Measurements from ENCODE around the gene TCF7L2. TPM values are rescaled to one million over a fixed set of nuclear protein-coding genes. Genes with fewer than 3 reads are reported as not detected.

TCF7L2 gene
- total RNA-seq, 1 donor from 2014 or later, result 49.3 TPM

DNA sequence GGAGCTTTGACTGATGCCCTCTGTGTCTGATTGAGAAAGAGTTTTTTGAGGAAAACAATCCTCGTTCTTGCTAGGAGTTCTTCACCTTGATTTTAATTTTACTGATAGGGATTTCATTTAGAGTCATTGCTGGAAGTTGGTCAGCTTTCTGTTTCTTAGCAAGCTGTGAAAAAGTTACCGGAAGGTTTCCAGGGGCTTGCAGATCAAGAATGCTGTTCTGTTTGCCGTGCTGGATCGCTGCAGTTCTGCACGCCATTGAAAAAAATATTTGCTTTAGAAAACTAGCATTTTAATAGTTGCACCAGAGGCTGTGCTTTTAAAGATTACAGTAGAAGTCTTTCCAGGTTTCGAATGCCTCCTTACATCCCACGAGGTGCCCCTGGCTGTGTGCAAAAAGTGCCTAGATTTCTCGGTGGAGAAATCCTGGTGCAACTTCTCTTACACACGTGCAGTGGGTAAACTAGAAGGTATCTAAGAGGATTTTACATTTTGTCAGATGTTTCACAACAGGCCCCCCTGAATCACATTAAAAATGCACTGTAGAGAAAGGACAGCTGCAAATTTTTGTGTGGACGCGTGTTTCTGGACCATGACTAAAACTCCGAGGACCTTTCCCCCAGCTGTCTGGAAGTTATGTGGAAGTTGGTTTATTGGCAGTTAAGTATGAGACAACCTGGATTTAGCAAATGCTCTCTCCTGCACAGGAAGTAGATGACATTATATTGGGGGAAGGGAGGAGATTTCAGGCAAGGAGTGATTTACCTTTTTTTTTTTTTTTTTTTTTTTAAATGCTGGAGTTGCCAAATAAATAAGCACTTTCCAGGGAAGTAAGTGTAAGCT, 5.8 kb downstream of the TCF7L2 start:
- TF ChIP-seq, protein P1, sequence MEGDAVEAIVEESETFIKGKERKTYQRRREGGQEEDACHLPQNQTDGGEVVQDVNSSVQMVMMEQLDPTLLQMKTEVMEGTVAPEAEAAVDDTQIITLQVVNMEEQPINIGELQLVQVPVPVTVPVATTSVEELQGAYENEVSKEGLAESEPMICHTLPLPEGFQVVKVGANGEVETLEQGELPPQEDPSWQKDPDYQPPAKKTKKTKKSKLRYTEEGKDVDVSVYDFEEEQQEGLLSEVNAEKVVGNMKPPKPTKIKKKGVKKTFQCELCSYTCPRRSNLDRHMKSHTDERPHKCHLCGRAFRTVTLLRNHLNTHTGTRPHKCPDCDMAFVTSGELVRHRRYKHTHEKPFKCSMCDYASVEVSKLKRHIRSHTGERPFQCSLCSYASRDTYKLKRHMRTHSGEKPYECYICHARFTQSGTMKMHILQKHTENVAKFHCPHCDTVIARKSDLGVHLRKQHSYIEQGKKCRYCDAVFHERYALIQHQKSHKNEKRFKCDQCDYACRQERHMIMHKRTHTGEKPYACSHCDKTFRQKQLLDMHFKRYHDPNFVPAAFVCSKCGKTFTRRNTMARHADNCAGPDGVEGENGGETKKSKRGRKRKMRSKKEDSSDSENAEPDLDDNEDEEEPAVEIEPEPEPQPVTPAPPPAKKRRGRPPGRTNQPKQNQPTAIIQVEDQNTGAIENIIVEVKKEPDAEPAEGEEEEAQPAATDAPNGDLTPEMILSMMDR (IDR thresholded peaks at IDR 0.05; ENCODE audit: unreplicated experiment), result no peak
- peaks cover 6% of the 10 kb centered on the region for H3K27me3 Mint-ChIP-seq (ENCODE audit: unreplicated experiment)
- DNase-seq (ENCODE audit: low spot score), result no peak
- peak overlapping the region; percentile 58 for H3K27ac Mint-ChIP-seq (ENCODE audit: unreplicated experiment)
- no peaks in the 10 kb centered on the region for H3K9me3 Mint-ChIP-seq (ENCODE audit: unreplicated experiment)
- peaks cover 68% of the 10 kb centered on the region for H3K4me1 Mint-ChIP-seq (ENCODE audit: unreplicated experiment)
- H3K36me3 Mint-ChIP-seq (ENCODE audit: low read depth, unreplicated experiment), result peaks cover 6% of the 10 kb centered on the region
- peak overlapping the region; percentile 35 for H3K4me3 Mint-ChIP-seq (ENCODE audit: unreplicated experiment)

DNA sequence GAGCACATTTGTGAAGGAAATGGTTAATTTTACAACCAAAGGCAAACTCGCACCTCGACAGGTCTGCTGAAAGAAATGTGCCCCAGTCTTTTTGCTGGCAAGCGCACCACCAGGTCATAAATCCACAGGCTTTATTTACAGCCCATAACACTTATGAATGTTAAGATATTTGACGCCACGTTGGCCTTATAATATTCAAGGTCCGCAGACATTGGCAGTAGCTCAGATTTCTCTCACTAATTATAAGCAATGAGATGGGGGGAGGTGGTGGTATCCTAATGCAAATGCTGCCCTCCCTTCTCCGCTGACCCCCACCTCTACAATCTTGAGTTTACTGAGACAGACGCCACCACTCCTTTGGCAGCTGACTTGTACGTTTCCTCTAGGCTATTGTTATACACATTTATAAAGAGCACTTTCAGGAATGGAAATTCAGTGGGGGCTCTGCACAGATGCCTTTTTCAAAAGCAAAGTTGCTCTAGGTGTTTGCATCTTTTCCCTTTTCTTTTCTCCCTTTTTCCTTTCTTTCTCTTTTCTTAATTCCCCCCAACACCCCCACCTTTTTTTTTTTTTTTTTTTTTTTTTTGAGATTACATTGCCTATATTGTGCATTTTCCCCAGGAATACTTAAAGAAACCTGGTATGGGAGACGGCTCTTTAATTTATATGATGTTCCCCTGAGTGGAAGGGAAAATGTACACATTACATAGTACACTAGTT, 6.7 kb downstream of the TCF7L2 start:
- no peaks in the 10 kb centered on the region for H3K9me3 Mint-ChIP-seq (ENCODE audit: unreplicated experiment)
- peak overlapping the region; percentile 55 for H3K27ac Mint-ChIP-seq (ENCODE audit: unreplicated experiment)
- H3K27me3 Mint-ChIP-seq (ENCODE audit: unreplicated experiment), result peaks cover 4% of the 10 kb centered on the region
- no peak for DNase-seq (ENCODE audit: low spot score)
- peak overlapping the region; percentile 40 for H3K4me3 Mint-ChIP-seq (ENCODE audit: unreplicated experiment)
- TF ChIP-seq, protein P1 (IDR thresholded peaks at IDR 0.05; ENCODE audit: unreplicated experiment), result no peak
- peaks cover 75% of the 10 kb centered on the region for H3K4me1 Mint-ChIP-seq (ENCODE audit: unreplicated experiment)
- H3K36me3 Mint-ChIP-seq (ENCODE audit: low read depth, unreplicated experiment), result peaks cover 12% of the 10 kb centered on the region

DNA sequence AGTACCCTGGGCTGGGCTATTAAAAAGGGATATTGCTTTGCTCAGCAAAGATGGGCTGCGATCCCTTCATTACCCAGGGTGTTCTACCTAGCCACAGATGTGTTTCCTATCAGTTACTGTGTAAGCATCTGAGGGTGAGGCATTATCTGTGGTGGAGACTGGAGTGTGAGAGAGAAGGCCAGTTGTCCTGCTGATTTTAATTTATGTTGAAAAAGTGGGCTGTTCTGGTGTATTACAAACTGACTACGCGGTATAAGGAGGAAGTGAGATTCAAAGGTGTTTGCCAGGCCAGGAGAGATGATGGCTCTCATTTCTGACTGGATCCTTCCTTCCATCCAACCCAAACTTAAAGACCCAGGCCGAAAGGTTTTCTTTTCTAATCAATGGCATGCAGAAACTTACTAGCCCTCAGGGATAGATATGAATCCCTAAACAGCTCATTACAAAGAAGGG, 7.6 kb downstream of the TCF7L2 start:
- peak overlapping the region; percentile 9 for H3K4me3 Mint-ChIP-seq (ENCODE audit: unreplicated experiment)
- H3K9me3 Mint-ChIP-seq (ENCODE audit: unreplicated experiment), result no peaks in the 10 kb centered on the region
- H3K27ac Mint-ChIP-seq (ENCODE audit: unreplicated experiment), result peak overlapping the region; percentile 16
- TF ChIP-seq, protein P1 (IDR thresholded peaks at IDR 0.05; ENCODE audit: unreplicated experiment), result no peak
- DNase-seq (ENCODE audit: low spot score), result no peak
- H3K4me1 Mint-ChIP-seq (ENCODE audit: unreplicated experiment), result peaks cover 80% of the 10 kb centered on the region
- H3K36me3 Mint-ChIP-seq (ENCODE audit: low read depth, unreplicated experiment), result peaks cover 13% of the 10 kb centered on the region
- H3K27me3 Mint-ChIP-seq (ENCODE audit: unreplicated experiment), result peaks cover 3% of the 10 kb centered on the region

DNA sequence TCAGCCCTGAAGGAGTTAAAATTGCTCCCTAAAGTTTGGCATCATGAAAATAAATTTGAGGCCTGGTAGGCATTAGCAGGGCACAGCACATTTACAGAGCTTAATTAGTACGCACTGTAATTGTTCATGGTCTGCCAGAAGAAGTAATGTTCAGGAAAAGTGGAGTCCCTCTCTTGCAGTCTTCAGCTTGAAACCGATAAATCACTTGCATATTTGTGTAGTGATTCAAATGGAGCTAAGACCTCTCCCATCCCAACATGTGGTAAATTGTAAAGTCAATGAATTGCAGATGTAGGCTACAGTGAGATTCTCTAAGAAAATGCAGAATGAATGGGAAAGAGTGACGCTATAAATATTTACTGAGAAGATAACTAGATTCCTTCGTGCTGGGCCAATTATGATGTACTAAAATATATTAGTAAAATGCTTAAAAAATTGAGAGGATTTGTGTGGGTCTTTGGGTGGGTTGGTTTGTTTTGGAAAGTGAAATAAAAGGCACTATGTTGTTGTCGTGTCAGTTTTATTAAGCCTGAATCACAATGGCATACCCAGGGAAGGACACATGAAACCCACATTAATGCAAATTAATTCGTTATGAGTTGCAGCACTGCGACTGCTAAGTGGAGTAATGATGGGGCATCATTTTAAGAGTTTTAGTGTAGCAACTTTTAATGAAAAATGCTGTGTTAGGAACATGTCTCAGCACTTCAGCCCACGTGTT, 8.4 kb downstream of the TCF7L2 start:
- H3K36me3 Mint-ChIP-seq (ENCODE audit: low read depth, unreplicated experiment), result peaks cover 11% of the 10 kb centered on the region
- DNase-seq (ENCODE audit: low spot score), result no peak

More for the DNA sequence above, 8.4 kb downstream of the TCF7L2 start:
- Mint-ChIP-seq H3K27ac (ENCODE audit: unreplicated experiment) (no peak overlapping the region), H3K9me3 (ENCODE audit: unreplicated experiment) (no peaks in the 10 kb centered on the region), H3K27me3 (ENCODE audit: unreplicated experiment) (peaks cover 3% of the 10 kb centered on the region), H3K4me3 (ENCODE audit: unreplicated experiment) (no peak overlapping the region), H3K4me1 (ENCODE audit: unreplicated experiment) (peaks cover 79% of the 10 kb centered on the region)
- TF ChIP-seq, protein P1 (IDR thresholded peaks at IDR 0.05; ENCODE audit: unreplicated experiment), result no peak
